Body of pancreas (tissue), 4 donors: Measurements from ENCODE around the gene PRKG1.

ENCODE experiments used
- CTCF ChIP-seq, 7 experiments: fragments of 450-650 bp in 4 of 7; fragments of 200-600 bp in 3 of 7; sonication (generic) in 3 of 7; IDR thresholded peaks; one replicate each; pipeline ENCODE4 v1.5.1; 2016 to 2019; ENCODE audit warnings: antibody characterized with exemption in 7 of 7
- POLR2A ChIP-seq, 3 donors: fragments of 450-650 bp; IDR thresholded peaks; one replicate each; pipeline ENCODE4 v1.6.1; 2016; ENCODE audit warnings: antibody characterized with exemption in 3 of 3, mild to moderate bottlenecking in 2 of 3

GRCh38 chr10:52074505-52075026 lies 1000.3 kb downstream of the PRKG1 start:
- TF ChIP-seq CTCF (IDR thresholded peaks at IDR 0.05) (no peak), POLR2A (IDR thresholded peaks at IDR 0.05) (no peak)
